RWPE2 (cell line): ENCODE measurements around the gene RING1.
A peak's percentile ranks its signal among the peaks of the same experiment; 100 is the strongest.

Source experiments
- ATAC-seq: fragments of 200-7000 bp; cut with Tn5 transposase; 3 replicates; pipeline ENCODE4 v1.9.1; 2021; ENCODE audit warnings: low read depth
- DNase-seq: peaks from one replicate; pipeline ENCODE4 v3.0.0-alpha.2; 2020; ENCODE audit warnings: low spot score
- H3K27ac ChIP-seq: fragments of 450-650 bp; 2 replicates; pipeline ENCODE4 v1.5.1; 2017; ENCODE audit warnings: mild to moderate bottlenecking; ENCODE audit not compliant: poor library complexity, severe bottlenecking
- H3K27me3 ChIP-seq: fragments of 250-450 bp; sonication (Bioruptor Pico); 2 replicates; pipeline ENCODE4 v1.5.1; 2021; ENCODE audit warnings: mild to moderate bottlenecking, moderate library complexity; ENCODE audit not compliant: insufficient read depth, poor library complexity, severe bottlenecking
- H3K36me3 ChIP-seq: fragments of 250-450 bp; sonication (Bioruptor Pico); 2 replicates; pipeline ENCODE4 v1.5.1; 2020; ENCODE audit warnings: low read depth, mild to moderate bottlenecking, moderate library complexity
- H3K4me1 ChIP-seq: fragments of 250-450 bp; sonication (Bioruptor Pico); 2 replicates; pipeline ENCODE4 v1.5.1; 2021; ENCODE audit warnings: mild to moderate bottlenecking, moderate library complexity; ENCODE audit not compliant: insufficient read depth, poor library complexity, severe bottlenecking
- H3K4me3 ChIP-seq: fragments of 250-450 bp; sonication (Bioruptor Pico); 2 replicates; pipeline ENCODE4 v1.5.1; 2021; ENCODE audit warnings: mild to moderate bottlenecking, moderate library complexity; ENCODE audit not compliant: severe bottlenecking
- H3K9me3 ChIP-seq: fragments of 250-450 bp; sonication (Bioruptor Pico); 2 replicates; pipeline ENCODE4 v1.5.1; 2021; ENCODE audit warnings: mild to moderate bottlenecking, moderate library complexity; ENCODE audit not compliant: severe bottlenecking
- TF ChIP-seq, protein P1 (sequence below): fragments of 450-650 bp; IDR thresholded peaks from one replicate; pipeline ENCODE4 v1.5.1; 2017; ENCODE audit warnings: mild to moderate bottlenecking, moderate library complexity; ENCODE audit not compliant: poor library complexity, severe bottlenecking

Gene RING1

DNA sequence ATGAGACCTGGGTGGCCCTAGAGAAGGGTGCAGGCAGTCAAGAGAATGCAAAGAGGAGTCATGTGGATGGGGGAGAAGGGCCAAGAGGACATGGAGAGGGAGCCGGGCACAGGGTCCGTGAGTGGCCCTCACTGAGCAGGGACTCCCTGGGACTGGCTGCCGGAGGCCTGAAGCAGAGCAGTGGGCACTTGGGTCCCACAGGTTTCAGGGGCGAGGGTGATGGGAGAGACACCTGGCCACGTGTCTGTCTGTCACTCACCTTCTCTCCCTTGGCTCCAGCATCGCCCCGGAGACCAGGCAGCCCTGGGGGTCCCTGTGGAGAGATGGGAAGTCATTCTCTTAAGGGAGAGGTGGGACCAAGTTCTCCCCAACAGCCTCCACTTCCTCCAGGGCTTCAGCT, 41.5 kb upstream of the RING1 start:
- Histone ChIP-seq H3K4me1 (no peaks in the 10 kb centered on the region), H3K36me3 (no peaks in the 10 kb centered on the region), H3K9me3 (no peaks in the 10 kb centered on the region), H3K27me3 (no peaks in the 10 kb centered on the region), H3K27ac (no peak overlapping the region), H3K4me3 (no peak overlapping the region)
- TF ChIP-seq, protein P1, sequence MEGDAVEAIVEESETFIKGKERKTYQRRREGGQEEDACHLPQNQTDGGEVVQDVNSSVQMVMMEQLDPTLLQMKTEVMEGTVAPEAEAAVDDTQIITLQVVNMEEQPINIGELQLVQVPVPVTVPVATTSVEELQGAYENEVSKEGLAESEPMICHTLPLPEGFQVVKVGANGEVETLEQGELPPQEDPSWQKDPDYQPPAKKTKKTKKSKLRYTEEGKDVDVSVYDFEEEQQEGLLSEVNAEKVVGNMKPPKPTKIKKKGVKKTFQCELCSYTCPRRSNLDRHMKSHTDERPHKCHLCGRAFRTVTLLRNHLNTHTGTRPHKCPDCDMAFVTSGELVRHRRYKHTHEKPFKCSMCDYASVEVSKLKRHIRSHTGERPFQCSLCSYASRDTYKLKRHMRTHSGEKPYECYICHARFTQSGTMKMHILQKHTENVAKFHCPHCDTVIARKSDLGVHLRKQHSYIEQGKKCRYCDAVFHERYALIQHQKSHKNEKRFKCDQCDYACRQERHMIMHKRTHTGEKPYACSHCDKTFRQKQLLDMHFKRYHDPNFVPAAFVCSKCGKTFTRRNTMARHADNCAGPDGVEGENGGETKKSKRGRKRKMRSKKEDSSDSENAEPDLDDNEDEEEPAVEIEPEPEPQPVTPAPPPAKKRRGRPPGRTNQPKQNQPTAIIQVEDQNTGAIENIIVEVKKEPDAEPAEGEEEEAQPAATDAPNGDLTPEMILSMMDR, result no peak
- no peak for DNase-seq
- ATAC-seq, result no peak

DNA sequence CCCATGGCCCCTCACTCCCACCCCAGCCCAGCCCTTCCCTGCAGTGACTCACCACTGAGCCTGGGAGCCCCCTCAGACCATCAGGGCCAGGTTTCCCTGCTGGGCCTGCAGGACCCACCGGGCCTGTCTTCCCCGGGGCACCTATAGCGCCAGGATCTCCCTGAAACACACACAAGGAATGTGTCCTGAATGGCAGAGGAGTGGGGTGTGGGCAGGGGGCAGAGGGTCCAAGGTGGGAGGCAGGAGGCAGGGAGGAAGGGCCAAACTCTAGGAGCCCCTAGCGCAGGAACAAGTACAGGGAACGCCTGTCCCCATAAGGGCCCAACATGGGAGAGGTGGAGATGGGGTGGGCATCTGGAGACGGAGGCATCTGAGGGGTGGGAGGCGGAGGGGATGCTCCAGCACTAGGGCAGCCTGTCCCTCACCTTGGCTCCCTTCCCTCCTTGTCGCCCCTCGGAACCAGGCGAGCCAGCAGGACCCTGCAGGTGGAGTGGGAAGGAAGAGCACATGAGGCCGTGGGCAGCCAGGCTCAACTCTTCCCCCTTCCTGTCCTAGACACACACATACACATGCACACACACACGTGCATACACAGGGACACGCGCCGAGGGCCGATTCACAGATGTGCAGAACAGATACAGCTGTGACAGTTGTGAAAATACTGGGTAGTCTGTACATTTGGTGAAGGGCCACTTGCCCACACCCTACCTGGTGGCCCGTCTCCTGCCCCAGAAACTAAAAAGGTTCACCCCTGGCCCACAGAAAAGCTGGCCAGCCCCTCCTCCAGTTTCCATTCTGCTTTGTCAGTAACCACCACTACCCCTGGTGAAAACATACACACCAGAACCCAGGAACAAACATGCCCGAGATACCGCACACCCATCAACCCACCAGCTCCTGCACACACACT, 40.7 kb upstream of the RING1 start:
- Histone ChIP-seq H3K9me3 (no peaks in the 10 kb centered on the region), H3K4me1 (no peaks in the 10 kb centered on the region), H3K27me3 (no peaks in the 10 kb centered on the region), H3K4me3 (no peak overlapping the region), H3K27ac (no peak overlapping the region), H3K36me3 (no peaks in the 10 kb centered on the region)
- ATAC-seq (no peak), DNase-seq (peak; percentile 42)
- TF ChIP-seq, protein P1, result no peak

GRCh38 chr6:33168284-33168601, 40.1 kb upstream of the RING1 start:
- TF ChIP-seq, protein P1, result no peak
- Histone ChIP-seq H3K4me1 (no peaks in the 10 kb centered on the region), H3K27me3 (no peaks in the 10 kb centered on the region), H3K9me3 (no peaks in the 10 kb centered on the region), H3K36me3 (no peaks in the 10 kb centered on the region), H3K4me3 (no peak overlapping the region), H3K27ac (no peak overlapping the region)
- no peak for ATAC-seq
- DNase-seq, result peak; percentile 43

DNA sequence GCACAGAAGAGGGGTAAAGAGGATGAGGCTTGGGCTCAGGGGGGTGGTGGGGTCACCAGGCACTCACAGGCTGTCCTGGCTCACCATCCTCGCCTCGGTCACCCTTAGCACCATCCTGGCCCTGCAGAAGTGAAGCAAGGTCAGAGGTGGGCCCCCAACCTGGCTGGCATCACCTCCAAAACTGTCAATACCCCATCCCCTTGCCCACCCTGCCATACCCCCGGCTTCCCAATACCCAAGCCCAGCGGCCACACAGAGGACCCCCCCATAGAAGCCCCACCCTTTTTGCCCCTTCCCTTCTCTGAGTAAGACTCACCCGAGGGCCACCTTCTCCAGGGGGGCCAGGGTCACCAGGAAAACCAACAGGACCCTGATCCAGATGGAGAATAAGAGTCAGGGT, 39.7 kb upstream of the RING1 start:
- H3K36me3 ChIP-seq, result no peaks in the 10 kb centered on the region
- H3K4me1 ChIP-seq, result no peaks in the 10 kb centered on the region
- peak; percentile 28 for DNase-seq
- H3K27ac ChIP-seq, result no peak overlapping the region
- H3K4me3 ChIP-seq, result no peak overlapping the region
- TF ChIP-seq, protein P1, result no peak
- no peaks in the 10 kb centered on the region for H3K9me3 ChIP-seq
- no peaks in the 10 kb centered on the region for H3K27me3 ChIP-seq
- ATAC-seq, result no peak
